Spleen (tissue), 11 donors: ENCODE data around the gene SLC26A11. TPM values are rescaled to one million over a fixed set of nuclear protein-coding genes. Genes with fewer than 3 reads are reported as not detected.

Experiments used
- DNase-seq: peaks from one replicate; pipeline ENCODE4 v3.0.0-alpha.2; 2020
- H3K27ac ChIP-seq, 8 donors: fragments of 200-600 bp; sonication (generic) in 7 of 8; 1 replicate in 4 of 8; 2 replicates in 4 of 8; pipeline versions ENCODE4 v1.5.0 to v1.8.0; 2016 to 2021; ENCODE audit warnings: inconsistent platforms in 4 of 8, mild to moderate bottlenecking in 4 of 8, moderate library complexity in 1 of 8
- H3K27me3 ChIP-seq, 7 donors: fragments of 200-600 bp; sonication (generic) in 6 of 7; replicated peaks in 1 of 7; 1 replicate in 4 of 7; 2 replicates in 3 of 7; pipeline versions ENCODE4 v1.5.0 to v1.8.0; 2016 to 2021; ENCODE audit warnings: inconsistent platforms in 3 of 7, mild to moderate bottlenecking in 1 of 7
- H3K36me3 ChIP-seq, 6 donors: fragments of 200-600 bp; sonication (generic) in 5 of 6; 1 replicate in 4 of 6; 2 replicates in 2 of 6; pipeline versions ENCODE4 v1.5.0 to v1.8.0; 2016 to 2021; ENCODE audit warnings: inconsistent platforms in 2 of 6
- H3K4me1 ChIP-seq, 6 donors: fragments of 200-600 bp; sonication (generic) in 5 of 6; 1 replicate in 3 of 6; 2 replicates in 3 of 6; pipeline versions ENCODE4 v1.5.0 to v1.8.0; 2016 to 2021; ENCODE audit warnings: inconsistent platforms in 3 of 6
- H3K4me3 ChIP-seq, 8 donors: fragments of 200-600 bp; sonication (generic) in 7 of 8; 1 replicate in 4 of 8; 2 replicates in 4 of 8; pipeline versions ENCODE4 v1.5.0 to v1.8.0; 2016 to 2021; ENCODE audit warnings: inconsistent platforms in 4 of 8, mild to moderate bottlenecking in 4 of 8, moderate library complexity in 2 of 8
- H3K9me3 ChIP-seq, 8 donors: fragments of 200-600 bp; sonication (generic) in 7 of 8; 1 replicate in 4 of 8; 2 replicates in 4 of 8; pipeline versions ENCODE4 v1.5.0 to v1.8.0; 2016 to 2021; ENCODE audit warnings: inconsistent platforms in 4 of 8
- POLR2A ChIP-seq, 3 donors: fragments of 450-650 bp; IDR thresholded peaks; one replicate each; pipeline ENCODE4 v1.5.1; 2017; ENCODE audit warnings: antibody characterized with exemption in 3 of 3, mild to moderate bottlenecking in 1 of 3
- POLR2AphosphoS5 ChIP-seq, 3 donors: sonication (generic); formaldehyde crosslinking; IDR thresholded peaks; one replicate each; pipeline ENCODE4 v1.5.1; 2017; ENCODE audit warnings: antibody characterized with exemption in 3 of 3
- WGBS, 5 donors: extraction: QIAGEN DNeasy Blood & Tissue Kit in 3 of 5; methylation state at CpG; one replicate each; pipeline versions ENCODE4 v1.1.5 to v1.1.7; 2013 to 2018; 5-methylcytosine and 5-hydroxymethylcytosine counted together
- intact Hi-C: fragments of 100-400 bp; cut with DNase I; formaldehyde crosslinking; loops from one replicate; pipeline ENCODE4 v1.15.0; 2023; ENCODE audit warnings: low total_unique reads
- polyA plus RNA-seq, 3 donors: library from polyadenylated mRNA; stranded (reverse); fragments of 200-250 nt; gene quantifications; one replicate each; pipeline ENCODE4 v1.2.1, GENCODE V29; 2013
- total RNA-seq, 7 donors: library from RNA; depleted of rRNA in 3 of 7; stranded (reverse); fragments of >200 nt in 3 of 7; fragmentation: NEBNext Ultra II Directional in 4 of 7; extraction: Animal tissue kit (Norgen Biotek cat#: 25700) in 4 of 7; gene quantifications; one replicate each; pipeline versions ENCODE4 v1.1.0 to v1.2.1, GENCODE V29; 2016 to 2021
- TF ChIP-seq, protein P1 (sequence below), 11 experiments: fragments of 200-600 bp in 7 of 11; fragments of 450-650 bp in 4 of 11; sonication (generic) in 4 of 11; IDR thresholded peaks in 8 of 11; conservative IDR thresholded peaks in 3 of 11; 1 replicate in 7 of 11; 2 replicates in 4 of 11; pipeline versions ENCODE4 v1.4.0 to v1.8.0; 2016 to 2021; ENCODE audit warnings: antibody characterized with exemption in 11 of 11, inconsistent platforms in 4 of 11, mild to moderate bottlenecking in 1 of 11
- donor health status: healthy with polysubstance abuse.
- donor health status: DM: no; HTN: no; CAD: no; lungs with moderate emphysema.
- donor health status: DM: no; HTN: no; CAD: no.
- donor health status: Bipolar disorder and iron deficiency.
- donor health status: healthy.
- donor health status: DM: no; HTN: no; CAD: no.
- donor health status: DM: yes; HTN: yes; CAD: no.

Gene SLC26A11
- total and polyA plus RNA-seq, 10 donors, result 6.8 to 39.7 (median 30.5) TPM

DNA sequence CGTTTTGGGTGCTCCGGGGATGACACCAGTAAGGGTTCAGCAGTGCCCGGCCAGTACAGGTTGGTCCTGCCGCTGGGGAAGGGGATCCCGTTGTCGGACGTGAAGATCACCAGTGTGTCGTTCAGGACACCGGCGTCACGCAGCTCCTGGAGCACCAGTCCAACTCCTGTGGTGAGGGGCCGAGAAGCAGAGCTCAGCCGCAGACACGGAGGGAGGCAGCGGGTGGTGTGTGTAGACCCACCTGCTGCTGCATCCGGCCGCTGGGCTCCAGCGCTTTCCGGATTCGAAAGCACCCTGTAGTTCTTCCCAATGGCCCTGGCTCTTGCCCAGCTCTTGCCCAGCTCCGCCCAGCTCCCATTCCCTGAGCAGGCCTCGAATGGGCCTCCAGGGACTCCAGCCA is 8.1 kb upstream of the SLC26A11 start:
- Histone ChIP-seq H3K9me3 (no peaks in the 10 kb centered on the region), H3K27ac (peak overlapping the region in 1 of 8 donors; percentile 60), H3K27me3 (no peaks in the 10 kb centered on the region), H3K36me3 (peaks cover 0 to 99% (median 84%) of the 10 kb centered on the region in 6 donors), H3K4me1 (peaks cover 0 to 42% (median 10%) of the 10 kb centered on the region in 6 donors), H3K4me3 (no peak overlapping the region)
- WGBS, 5 donors, result 88 to 95% (median 92%) methylated on average over 14 to 22 of the region's 22 CpGs
- no peak for DNase-seq
- intact Hi-C loops, result no loop called here
- no peak for TF ChIP-seq POLR2A (IDR thresholded peaks at IDR 0.05)
- TF ChIP-seq, protein P1, sequence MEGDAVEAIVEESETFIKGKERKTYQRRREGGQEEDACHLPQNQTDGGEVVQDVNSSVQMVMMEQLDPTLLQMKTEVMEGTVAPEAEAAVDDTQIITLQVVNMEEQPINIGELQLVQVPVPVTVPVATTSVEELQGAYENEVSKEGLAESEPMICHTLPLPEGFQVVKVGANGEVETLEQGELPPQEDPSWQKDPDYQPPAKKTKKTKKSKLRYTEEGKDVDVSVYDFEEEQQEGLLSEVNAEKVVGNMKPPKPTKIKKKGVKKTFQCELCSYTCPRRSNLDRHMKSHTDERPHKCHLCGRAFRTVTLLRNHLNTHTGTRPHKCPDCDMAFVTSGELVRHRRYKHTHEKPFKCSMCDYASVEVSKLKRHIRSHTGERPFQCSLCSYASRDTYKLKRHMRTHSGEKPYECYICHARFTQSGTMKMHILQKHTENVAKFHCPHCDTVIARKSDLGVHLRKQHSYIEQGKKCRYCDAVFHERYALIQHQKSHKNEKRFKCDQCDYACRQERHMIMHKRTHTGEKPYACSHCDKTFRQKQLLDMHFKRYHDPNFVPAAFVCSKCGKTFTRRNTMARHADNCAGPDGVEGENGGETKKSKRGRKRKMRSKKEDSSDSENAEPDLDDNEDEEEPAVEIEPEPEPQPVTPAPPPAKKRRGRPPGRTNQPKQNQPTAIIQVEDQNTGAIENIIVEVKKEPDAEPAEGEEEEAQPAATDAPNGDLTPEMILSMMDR (IDR thresholded peaks at IDR 0.05 in 8 of 11, conservative IDR thresholded peaks at IDR 0.05 in 3 of 11), result no peak
- TF ChIP-seq POLR2AphosphoS5 (IDR thresholded peaks at IDR 0.05), result peak in 2 of 3 donors; percentile 32 to 60

- H3K36me3 ChIP-seq, result peaks cover 0 to 99% (median 85%) of the 10 kb centered on the region in 6 donors
- intact Hi-C loops, result no loop called here
- 87 to 92% (median 89%) methylated on average over 11 to 12 of the region's 12 CpGs for WGBS, 5 donors
- TF ChIP-seq POLR2AphosphoS5 (IDR thresholded peaks at IDR 0.05) (no peak), POLR2A (IDR thresholded peaks at IDR 0.05) (no peak)
- TF ChIP-seq, protein P1 (IDR thresholded peaks at IDR 0.05 in 8 of 11, conservative IDR thresholded peaks at IDR 0.05 in 3 of 11), result no peak
- no peak for DNase-seq
- no peaks in the 10 kb centered on the region for H3K27me3 ChIP-seq
- no peaks in the 10 kb centered on the region for H3K9me3 ChIP-seq
- no peak overlapping the region for H3K4me3 ChIP-seq
- H3K27ac ChIP-seq, result peak overlapping the region in 2 of 8 donors; percentile 60 to 67
- peaks cover 0 to 46% (median 11%) of the 10 kb centered on the region in 6 donors for H3K4me1 ChIP-seq
Measured at GRCh38 chr17:80212511-80212910, 7.7 kb upstream of the SLC26A11 start.

- Histone ChIP-seq H3K4me3 (no peak overlapping the region), H3K27me3 (no peaks in the 10 kb centered on the region), H3K9me3 (no peaks in the 10 kb centered on the region), H3K36me3 (peaks cover 0 to 100% (median 84%) of the 10 kb centered on the region in 6 donors), H3K27ac (peak overlapping the region in 4 of 8 donors; percentile 59 to 67 (median 64)), H3K4me1 (peaks cover 0 to 48% (median 15%) of the 10 kb centered on the region in 6 donors)
- intact Hi-C loops, result no loop called here
- TF ChIP-seq POLR2AphosphoS5 (IDR thresholded peaks at IDR 0.05), result no peak
- no peak for TF ChIP-seq POLR2A (IDR thresholded peaks at IDR 0.05)
- TF ChIP-seq, protein P1 (IDR thresholded peaks at IDR 0.05 in 8 of 11, conservative IDR thresholded peaks at IDR 0.05 in 3 of 11), result no peak
- 55 to 62% (median 57%) methylated on average over 16 to 19 of the region's 19 CpGs for WGBS, 5 donors
- peak; percentile 79 for DNase-seq
Measured at GRCh38 chr17:80212962-80213642, 7.1 kb upstream of the SLC26A11 start.

DNA sequence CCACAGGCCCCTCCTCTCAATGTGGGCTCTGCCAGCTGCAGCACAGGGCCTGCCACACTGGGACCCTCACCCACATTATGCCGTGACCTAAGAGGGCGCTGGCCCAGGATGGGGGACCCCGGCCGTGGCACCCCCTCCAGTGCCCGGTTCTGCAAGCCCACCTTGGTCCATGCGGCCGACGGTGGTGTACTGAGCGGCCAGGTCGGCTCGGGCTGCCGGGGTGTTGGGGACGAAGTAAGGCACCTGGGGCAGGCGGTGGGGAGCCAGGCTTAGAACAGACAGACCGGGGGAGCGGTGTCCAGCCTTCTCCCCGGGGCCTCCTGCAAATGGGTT is 6.6 kb upstream of the SLC26A11 start:
- no peaks in the 10 kb centered on the region for H3K9me3 ChIP-seq
- peaks cover 0 to 99% (median 81%) of the 10 kb centered on the region in 6 donors for H3K36me3 ChIP-seq
- peak in 1 of 3 donors; percentile 41 for TF ChIP-seq POLR2AphosphoS5 (IDR thresholded peaks at IDR 0.05)
- TF ChIP-seq POLR2A (IDR thresholded peaks at IDR 0.05), result no peak
- peaks cover 3 to 48% (median 20%) of the 10 kb centered on the region in 6 donors for H3K4me1 ChIP-seq
- H3K4me3 ChIP-seq, result no peak overlapping the region
- H3K27ac ChIP-seq, result peak overlapping the region in 4 of 8 donors; percentile 59 to 67 (median 64)
- peak; percentile 72 for DNase-seq
- 92 to 99% (median 95%) methylated on average over 16 to 17 of the region's 17 CpGs for WGBS, 5 donors
- H3K27me3 ChIP-seq, result no peaks in the 10 kb centered on the region
- intact Hi-C loops, result no loop called here
